Left ventricle myocardium inferior (tissue), 1 donor: ENCODE measurements around the gene LMNTD1. TPM values are rescaled to one million over a fixed set of nuclear protein-coding genes. Genes with fewer than 3 reads are reported as not detected.
"Not testable (repeated sequence)": the region's sequence is repeated elsewhere in the genome, so short reads cannot be mapped to it uniquely, and the experiment has no call there.

Experiments used
- DNase-seq: peaks from one replicate; pipeline ENCODE4 v3.0.0-alpha.2; 2020
- H3K27ac ChIP-seq: fragments of 200-600 bp; replicated peaks from 2 replicates; pipeline ENCODE4 v1.8.0; 2021
- H3K27me3 ChIP-seq: fragments of 200-600 bp; 2 replicates; pipeline ENCODE4 v1.8.0; 2021; ENCODE audit warnings: low read depth
- H3K36me3 ChIP-seq: fragments of 200-600 bp; 2 replicates; pipeline ENCODE4 v1.8.0; 2021
- H3K4me1 ChIP-seq: fragments of 200-600 bp; 2 replicates; pipeline ENCODE4 v1.8.0; 2021
- H3K4me3 ChIP-seq: fragments of 200-600 bp; 2 replicates; pipeline ENCODE4 v1.8.0; 2021; ENCODE audit warnings: mild to moderate bottlenecking, moderate library complexity
- H3K9me3 ChIP-seq: fragments of 200-600 bp; replicated peaks from 2 replicates; pipeline ENCODE4 v1.8.0; 2021
- CTCF ChIP-seq: fragments of 200-600 bp; IDR thresholded peaks from 2 replicates; pipeline ENCODE4 v1.8.0; 2021; ENCODE audit warnings: antibody characterized with exemption, mild to moderate bottlenecking, borderline replicate concordance
- intact Hi-C: fragments of 100-400 bp; cut with micrococcal nuclease; formaldehyde crosslinking; loops from one replicate; pipeline ENCODE4 v1.11.0; 2022
- long read RNA-seq: library from polyadenylated mRNA; unstranded; transcript quantifications from one replicate; pipeline ENCODE4 v2.0.0, GENCODE V29; 2021
- total RNA-seq: library from RNA; stranded (reverse); fragmentation: NEBNext Ultra II Directional; extraction: Animal tissue kit (Norgen Biotek cat#: 25700); gene quantifications from one replicate; pipeline ENCODE4 v1.2.1, GENCODE V29; 2021
- donor health status: DM: no; HTN: yes; CAD: no; lungs with severe emphysema.

LMNTD1 gene
- not detected for total RNA-seq
- long read RNA-seq: 0 reads

GRCh38 chr12:25553098-25553497 is at the start of gene LMNTD1:
LMNTD1 (minus strand) TSS chr12:25553283; CDS start chr12:25552959, 324 bp downstream.
- Histone ChIP-seq H3K9me3 (no peaks in the 10 kb centered on the region), H3K4me3 (no peak within 1 kb of the TSS), H3K27ac (no peak within 1 kb of the TSS), H3K27me3 (no peaks in the 10 kb centered on the region), H3K36me3 (no peaks in the 10 kb centered on the region), H3K4me1 (no peaks in the 10 kb centered on the region)
- intact Hi-C loops: no loop called here
- DNase-seq: no peak
- no peak for TF ChIP-seq CTCF

GRCh38 chr12:25598956-25599355 is 45.9 kb upstream of the LMNTD1 start:
- intact Hi-C loops: no loop called here
- DNase-seq: no peak

GRCh38 chr12:25595496-25595895 is 42.4 kb upstream of the LMNTD1 start:
- intact Hi-C loops: not testable (repeated sequence)

More at GRCh38 chr12:25598956-25599355, 45.9 kb upstream of the LMNTD1 start:
- H3K4me1 ChIP-seq: no peaks in the 10 kb centered on the region
- H3K36me3 ChIP-seq: no peaks in the 10 kb centered on the region
- H3K9me3 ChIP-seq: peaks cover 27% of the 10 kb centered on the region
- no peaks in the 10 kb centered on the region for H3K27me3 ChIP-seq
- H3K4me3 ChIP-seq: no peak overlapping the region
- no peak overlapping the region for H3K27ac ChIP-seq
- no peak for TF ChIP-seq CTCF

GRCh38 chr12:25594376-25594775 is 41.3 kb upstream of the LMNTD1 start:
- no peak for TF ChIP-seq CTCF
- Histone ChIP-seq H3K27me3 (no peaks in the 10 kb centered on the region), H3K9me3 (peaks cover 9% of the 10 kb centered on the region), H3K4me1 (no peaks in the 10 kb centered on the region), H3K36me3 (no peaks in the 10 kb centered on the region), H3K27ac (no peak overlapping the region), H3K4me3 (no peak overlapping the region)
- DNase-seq: no peak
- intact Hi-C loops: no loop called here

More at GRCh38 chr12:25595496-25595895, 42.4 kb upstream of the LMNTD1 start:
- not testable (repeated sequence) for H3K36me3 ChIP-seq, H3K27ac ChIP-seq, H3K4me3 ChIP-seq, H3K27me3 ChIP-seq, H3K4me1 ChIP-seq, DNase-seq
- H3K9me3 ChIP-seq: peaks cover 20% of the 10 kb centered on the region

- intact Hi-C loops: no loop called here
- no peak for DNase-seq
- TF ChIP-seq CTCF: no peak
- Histone ChIP-seq H3K9me3 (no peaks in the 10 kb centered on the region), H3K27ac (no peak overlapping the region), H3K4me3 (no peak overlapping the region), H3K27me3 (no peaks in the 10 kb centered on the region), H3K36me3 (no peaks in the 10 kb centered on the region), H3K4me1 (no peaks in the 10 kb centered on the region)
These were observed 39.8 kb upstream of the LMNTD1 start for GRCh38 chr12:25592725-25593495.

GRCh38 chr12:25591144-25591543 is 38.1 kb upstream of the LMNTD1 start:
- no peak for TF ChIP-seq CTCF
- Histone ChIP-seq H3K27me3 (no peaks in the 10 kb centered on the region), H3K9me3 (peaks cover 9% of the 10 kb centered on the region), H3K4me3 (no peak overlapping the region), H3K27ac (no peak overlapping the region), H3K4me1 (no peaks in the 10 kb centered on the region), H3K36me3 (no peaks in the 10 kb centered on the region)
- intact Hi-C loops: no loop called here
- no peak for DNase-seq
